ENCODE results near the gene CHDH. TPM values are rescaled to one million over a fixed set of nuclear protein-coding genes. Genes with fewer than 3 reads are reported as not detected.

Gene CHDH, protein sequence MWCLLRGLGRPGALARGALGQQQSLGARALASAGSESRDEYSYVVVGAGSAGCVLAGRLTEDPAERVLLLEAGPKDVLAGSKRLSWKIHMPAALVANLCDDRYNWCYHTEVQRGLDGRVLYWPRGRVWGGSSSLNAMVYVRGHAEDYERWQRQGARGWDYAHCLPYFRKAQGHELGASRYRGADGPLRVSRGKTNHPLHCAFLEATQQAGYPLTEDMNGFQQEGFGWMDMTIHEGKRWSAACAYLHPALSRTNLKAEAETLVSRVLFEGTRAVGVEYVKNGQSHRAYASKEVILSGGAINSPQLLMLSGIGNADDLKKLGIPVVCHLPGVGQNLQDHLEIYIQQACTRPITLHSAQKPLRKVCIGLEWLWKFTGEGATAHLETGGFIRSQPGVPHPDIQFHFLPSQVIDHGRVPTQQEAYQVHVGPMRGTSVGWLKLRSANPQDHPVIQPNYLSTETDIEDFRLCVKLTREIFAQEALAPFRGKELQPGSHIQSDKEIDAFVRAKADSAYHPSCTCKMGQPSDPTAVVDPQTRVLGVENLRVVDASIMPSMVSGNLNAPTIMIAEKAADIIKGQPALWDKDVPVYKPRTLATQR
- total RNA-seq = 10 to 100 TPM; 25.0 to 49.1 (median 39.4) TPM
- long read RNA-seq, full-length matches to known transcripts = 1 of 4 reads
- long read RNA-seq, partial matches to known transcripts = 0 of 4 reads
- long read RNA-seq, other reads (novel, unspliced or antisense) = 3 of 4 reads

- intact Hi-C loops (cut with DNase I) = no loop called here
- H3K4me3 ChIP-seq = peak within 1 kb of the TSS; percentile 64 to 76 (median 74)
- TF ChIP-seq POLR2A (IDR thresholded peaks at IDR 0.05) = peak; percentile 92
- TF ChIP-seq CTCF (IDR thresholded peaks at IDR 0.05) = no peak
- peak within 1 kb of the TSS; percentile 97 to 100 (median 99) for H3K27ac ChIP-seq
- DNase-seq = peak; percentile 91 to 95 (median 95)
- no peaks in the 10 kb centered on the region for H3K9me3 ChIP-seq
- peak; percentile 62 to 86 (median 76) for ATAC-seq
- H3K27me3 ChIP-seq = no peaks in the 10 kb centered on the region
- peaks cover 0 to 31% (median 13%) of the 10 kb centered on the region in 4 donors for H3K4me1 ChIP-seq
- WGBS (ENCODE audit: insufficient coverage, low coverage, low lambda C conversion rate, missing lambda C conversion rate) = 0% methylated on average over 3 of the region's 91 CpGs
- H3K36me3 ChIP-seq = no peaks in the 10 kb centered on the region
These were observed at the start of gene CHDH, which contains the start of gene IL17RB for GRCh38 chr3:53846134-53846850. CHDH (minus strand) TSS chr3:53846419; CDS start chr3:53824008, 22,411 bp downstream. IL17RB (plus strand) TSS chr3:53846568; CDS start chr3:53846589, 21 bp downstream.

- no peak for ATAC-seq
- peaks cover 0 to 8% (median 4%) of the 10 kb centered on the region in 4 donors for H3K36me3 ChIP-seq
- H3K4me1 ChIP-seq = peaks cover 0 to 19% (median 7%) of the 10 kb centered on the region in 4 donors
- H3K27ac ChIP-seq = peak overlapping the region; percentile 78 to 98 (median 96)
- no peaks in the 10 kb centered on the region for H3K27me3 ChIP-seq
- WGBS (ENCODE audit: insufficient coverage, low coverage, low lambda C conversion rate, missing lambda C conversion rate) = 29% methylated on average over 4 of the region's 4 CpGs
- H3K9me3 ChIP-seq = no peaks in the 10 kb centered on the region
- TF ChIP-seq POLR2A (IDR thresholded peaks at IDR 0.05) (no peak), CTCF (IDR thresholded peaks at IDR 0.05) (no peak)
- intact Hi-C loops (cut with DNase I) = no loop called here
- no peak for DNase-seq
- H3K4me3 ChIP-seq = peak overlapping the region; percentile 73 to 98 (median 76)
These were observed 46.0 kb upstream of the CHDH start for GRCh38 chr3:53892286-53892637.

- 0% methylated on average over 8 of the region's 73 CpGs for WGBS (ENCODE audit: insufficient coverage, low coverage, low lambda C conversion rate, missing lambda C conversion rate)
- intact Hi-C loops (cut with DNase I) = no loop called here
- TF ChIP-seq POLR2A (IDR thresholded peaks at IDR 0.05) = peak; percentile 97
- peak in 1 of 4 donors; percentile 14 for TF ChIP-seq CTCF (IDR thresholded peaks at IDR 0.05)
- Histone ChIP-seq H3K27me3 (no peaks in the 10 kb centered on the region), H3K4me1 (peaks cover 0 to 19% (median 7%) of the 10 kb centered on the region in 4 donors), H3K36me3 (peaks cover 0 to 14% (median 7%) of the 10 kb centered on the region in 4 donors), H3K9me3 (no peaks in the 10 kb centered on the region), H3K27ac (peak within 1 kb of the TSS; percentile 96 to 98 (median 97)), H3K4me3 (peak within 1 kb of the TSS; percentile 73 to 98 (median 76))
- ATAC-seq = peak; percentile 96 to 98 (median 96)
- DNase-seq = peak; percentile 99 to 100 (median 100)
These were observed 45.5 kb upstream of the CHDH start, which contains the start of gene SELENOK for GRCh38 chr3:53891497-53892285. SELENOK (minus strand) TSS chr3:53891859.

Measured in right lobe of liver (tissue), 6 donors.